Umbilical cord (tissue), 2 donors: ENCODE measurements around the gene RFX1. TPM values are rescaled to one million over a fixed set of nuclear protein-coding genes. Genes with fewer than 3 reads are reported as not detected.
A peak's percentile ranks its signal among the peaks of the same experiment; 100 is the strongest.

Source experiments
- DNase-seq: peaks from one replicate; pipeline ENCODE4 v3.0.0-alpha.2; 2015; ENCODE audit warnings: low spot score
- total RNA-seq: library from RNA; depleted of rRNA; stranded (reverse); fragments of >200 nt; gene quantifications from one replicate; pipeline ENCODE4 v1.2.3, GENCODE V29; 2014; ENCODE audit warnings: low replicate concordance; ENCODE audit not compliant: insufficient read depth

RFX1 gene
- total RNA-seq, 1 donor from 2014 or later, result 1.9 TPM

DNA sequence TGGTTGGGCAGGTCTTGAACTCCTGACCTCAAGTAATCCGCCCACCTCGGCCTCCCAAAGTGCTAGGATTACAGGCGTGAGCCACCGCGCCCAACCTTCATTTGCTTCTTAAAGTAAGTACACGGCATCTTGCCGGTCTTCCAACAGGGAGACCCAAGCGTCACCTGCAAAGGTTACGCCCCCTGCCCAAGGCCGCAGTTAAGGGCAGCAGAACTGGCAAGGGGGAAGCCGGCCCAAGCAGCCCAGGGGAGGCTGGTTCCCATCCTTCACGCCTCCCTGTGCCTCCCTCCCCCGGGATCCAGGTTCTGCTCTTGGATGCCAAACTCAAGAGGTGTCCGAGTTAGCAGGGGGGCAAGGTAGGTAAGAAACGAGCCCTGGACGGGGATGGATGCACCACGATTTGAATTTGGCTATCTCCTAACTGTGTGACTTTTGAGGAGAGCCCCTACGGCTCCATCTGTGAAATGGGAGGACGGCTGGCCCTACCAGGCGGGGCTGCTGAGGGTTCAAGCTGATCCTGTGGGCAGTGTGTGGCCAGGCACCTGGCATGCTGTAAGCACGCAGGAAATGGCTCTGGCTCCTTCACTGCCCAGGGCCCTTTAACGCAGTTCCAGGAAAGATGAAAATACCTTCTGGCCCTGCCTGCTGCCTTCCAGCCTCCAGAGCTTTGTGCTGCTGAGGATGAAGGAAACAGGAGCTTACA lies 9.0 kb downstream of the RFX1 start:
- no peak for DNase-seq

- DNase-seq, result no peak
These were observed 10.0 kb downstream of the RFX1 start for GRCh38 chr19:13995878-13996765.

- DNase-seq, result no peak
These were observed 10.9 kb downstream of the RFX1 start for GRCh38 chr19:13995017-13995728.

DNA sequence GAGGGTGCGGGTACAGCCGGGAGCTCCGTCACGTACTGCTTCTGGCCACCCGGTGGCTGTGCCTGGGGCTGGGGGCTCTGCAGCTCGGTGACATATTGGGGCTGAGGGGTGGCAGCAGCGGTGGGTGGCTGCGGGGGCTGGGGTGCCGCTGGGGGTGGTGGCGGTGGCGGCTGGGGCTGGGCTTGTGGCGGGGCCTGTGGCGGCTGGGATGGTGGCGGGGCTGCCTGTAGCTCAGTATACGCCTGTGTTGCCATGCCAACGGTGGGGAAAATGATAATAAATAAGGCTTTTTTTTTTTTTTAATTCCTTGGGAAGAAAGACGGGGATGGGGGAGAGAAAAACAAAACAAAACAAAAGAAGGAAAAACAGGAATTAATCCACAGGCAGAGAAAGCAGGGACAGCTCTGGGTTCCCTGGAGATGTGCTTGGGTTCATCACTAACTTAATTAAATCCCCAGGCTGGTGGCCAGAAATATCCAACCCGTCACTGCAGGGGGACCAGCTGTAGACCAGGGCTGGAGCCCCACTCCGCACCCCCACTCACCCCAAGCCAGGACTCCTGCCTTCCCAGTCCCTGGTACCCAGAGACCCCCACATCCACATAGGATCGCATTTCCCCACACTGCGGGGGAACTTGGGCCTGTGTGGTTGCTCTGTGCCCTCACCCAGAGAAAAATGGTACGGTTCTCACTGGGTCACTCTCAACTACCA lies 12.4 kb downstream of the RFX1 start:
- DNase-seq, result no peak

GRCh38 chr19:13992025-13992424 lies 14.1 kb downstream of the RFX1 start:
- DNase-seq, result no peak

- no peak for DNase-seq
These were observed 16.0 kb downstream of the RFX1 start for GRCh38 chr19:13990085-13990484.

DNA sequence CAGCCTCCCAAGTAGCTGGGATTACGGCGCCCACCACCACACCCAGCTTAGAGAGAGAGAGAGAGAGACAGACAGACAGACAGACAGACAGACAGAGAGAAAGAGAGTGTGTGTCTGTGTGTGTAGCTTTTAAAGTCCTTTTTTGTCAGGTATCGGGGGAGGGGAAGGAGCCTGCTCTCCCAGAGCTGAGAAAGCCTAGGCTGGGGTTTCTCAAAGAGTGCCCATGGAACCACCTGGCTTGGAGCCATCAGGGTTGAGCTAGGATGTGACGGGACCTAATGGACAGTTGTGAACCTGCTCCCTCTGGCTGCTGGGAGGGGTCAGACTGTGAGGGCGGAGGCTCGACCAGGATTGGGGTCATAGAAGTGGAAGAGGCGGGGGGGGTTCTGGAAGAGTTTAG lies 16.6 kb downstream of the RFX1 start:
- no peak for DNase-seq

GRCh38 chr19:13987101-13987890 lies 18.8 kb downstream of the RFX1 start:
- no peak for DNase-seq

GRCh38 chr19:13986348-13986904 lies 19.7 kb downstream of the RFX1 start:
- DNase-seq, result peak; percentile 87

DNA sequence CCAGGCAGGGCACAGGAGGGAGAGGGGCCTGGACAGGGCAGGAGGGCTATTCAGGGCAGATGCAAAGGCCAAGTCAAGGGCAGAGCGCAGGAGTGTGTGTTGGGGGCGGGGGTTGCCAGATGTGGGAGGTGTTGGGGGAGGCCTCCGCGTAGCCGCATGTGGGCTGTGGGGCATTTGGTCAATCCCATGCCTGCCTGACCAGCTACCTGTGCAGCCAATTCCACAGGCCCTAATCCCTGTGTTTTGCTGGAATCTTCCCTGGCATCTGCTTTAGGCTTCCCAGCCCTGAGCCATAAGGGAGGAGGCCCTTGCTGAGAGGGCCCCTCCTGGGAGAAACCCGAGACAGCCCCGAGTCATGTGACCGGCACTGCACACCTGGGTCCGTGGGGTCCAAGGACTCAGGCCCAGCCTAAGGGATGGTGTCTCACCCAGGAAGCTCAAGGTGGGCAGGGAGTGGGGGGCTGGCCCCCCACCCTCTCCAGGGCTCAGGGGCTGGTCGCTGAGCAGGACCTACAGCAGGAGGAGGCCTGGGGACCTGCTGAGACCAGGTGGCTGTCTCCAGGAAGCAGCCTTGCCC lies 20.3 kb downstream of the RFX1 start:
- no peak for DNase-seq

GRCh38 chr19:13984875-13985741 lies 21.0 kb downstream of the RFX1 start:
- DNase-seq, result no peak

DNA sequence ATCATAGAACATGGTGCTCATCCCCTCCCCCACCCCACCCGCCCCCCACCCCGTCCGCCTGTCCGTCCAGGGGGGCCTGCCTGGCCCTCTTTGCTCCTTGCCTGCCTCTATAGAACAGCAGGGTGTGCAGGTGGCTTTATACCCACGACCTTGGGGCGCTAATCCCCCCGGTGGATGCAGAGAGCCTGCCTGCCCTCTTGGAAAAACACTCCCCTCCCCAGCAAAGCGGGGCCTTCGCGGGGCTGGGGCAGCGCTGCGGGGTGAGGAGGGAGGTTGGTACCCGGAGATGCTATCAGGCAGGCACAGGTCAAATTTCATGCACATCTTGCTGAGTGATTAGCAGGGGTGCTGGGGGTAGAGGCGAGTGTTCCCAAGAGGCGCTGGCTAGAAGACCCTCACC lies 21.9 kb downstream of the RFX1 start:
- no peak for DNase-seq

DNA sequence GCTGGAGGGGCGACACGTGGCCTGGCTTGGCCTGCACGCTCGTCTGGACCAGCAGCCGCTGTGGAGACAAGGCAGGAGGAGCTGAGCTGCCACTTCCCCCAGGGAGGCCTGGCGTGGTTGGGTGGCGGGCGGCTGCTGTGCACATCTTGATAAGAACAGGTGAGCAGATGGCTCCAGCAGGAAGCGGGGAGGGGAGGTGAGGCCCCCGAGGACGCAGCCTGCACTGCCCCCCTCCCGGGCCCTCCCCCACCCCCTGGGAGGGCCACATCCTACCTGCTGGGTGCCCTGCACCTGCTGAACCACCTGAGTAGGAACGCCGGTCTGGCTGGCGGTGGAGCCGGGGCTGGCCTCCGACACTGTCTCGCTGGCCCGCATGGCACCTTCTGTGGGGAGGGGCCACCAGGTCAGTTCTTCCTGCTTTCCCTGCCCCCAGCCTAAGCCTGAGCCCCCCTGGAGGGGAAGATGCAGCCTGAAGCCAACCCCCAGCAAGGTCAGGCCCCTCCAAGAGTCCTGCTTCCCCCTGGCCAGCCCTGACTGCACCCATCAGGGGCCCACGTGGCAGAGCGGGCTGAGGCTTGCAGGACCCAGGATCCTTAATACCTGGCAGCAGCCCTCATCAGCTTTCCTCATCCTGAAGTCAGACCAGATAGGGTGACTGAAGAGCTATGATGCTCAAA lies 22.8 kb downstream of the RFX1 start:
- no peak for DNase-seq

DNA sequence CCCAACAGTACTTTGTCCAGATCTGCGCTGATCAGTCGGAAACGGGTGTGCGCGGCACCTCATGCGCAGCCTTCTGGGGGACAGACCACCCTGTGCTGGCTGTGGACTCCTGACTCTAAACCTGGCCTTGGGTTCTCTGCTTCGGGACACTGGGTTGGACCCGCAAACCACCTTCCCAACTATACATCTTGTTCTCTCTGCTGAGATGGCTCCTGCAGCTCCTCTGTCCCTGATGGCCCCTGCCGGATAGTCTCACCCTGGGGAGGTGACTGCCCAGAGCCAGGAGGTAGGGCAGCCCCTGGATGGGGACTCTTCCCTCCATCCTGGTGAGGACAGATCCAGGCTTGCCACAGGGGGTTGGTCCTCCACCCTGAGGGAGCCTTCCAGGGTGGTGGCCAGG lies 23.3 kb downstream of the RFX1 start:
- DNase-seq, result no peak

GRCh38 chr19:13981988-13982501 lies 24.1 kb downstream of the RFX1 start:
- no peak for DNase-seq

GRCh38 chr19:13981467-13981866 lies 24.7 kb downstream of the RFX1 start:
- DNase-seq, result no peak

GRCh38 chr19:13981021-13981420 lies 25.1 kb downstream of the RFX1 start:
- no peak for DNase-seq

DNA sequence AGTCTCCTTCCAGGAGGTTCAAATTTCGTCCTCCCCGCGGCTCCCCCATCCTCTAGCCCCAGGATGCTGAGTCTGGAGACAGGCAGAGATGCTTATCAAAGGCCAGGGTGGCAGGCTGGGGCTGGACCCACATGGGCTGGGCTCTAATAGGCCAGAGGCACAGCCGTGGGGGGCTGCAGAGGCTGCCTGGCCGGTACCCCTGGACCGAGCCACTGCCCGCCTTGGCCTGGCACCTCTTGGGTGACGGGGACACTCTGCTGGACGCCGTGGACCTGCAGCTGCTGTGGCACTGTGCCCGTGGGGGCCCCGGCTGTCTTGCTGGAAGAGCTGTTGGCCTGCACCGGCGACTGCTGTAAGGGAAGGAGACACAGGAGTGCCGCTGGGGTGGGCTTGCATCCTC lies 25.8 kb downstream of the RFX1 start:
- DNase-seq, result no peak
